GM18868 (cell line): ENCODE measurements around the gene CPNE4.

Source experiments
- ATAC-seq: cut with Tn5 transposase; IDR thresholded peaks from one replicate; pipeline ENCODE4 v1.9.1; 2021; ENCODE audit warnings: mild to moderate bottlenecking, moderate library complexity; ENCODE audit not compliant: unreplicated experiment

CPNE4 gene

DNA sequence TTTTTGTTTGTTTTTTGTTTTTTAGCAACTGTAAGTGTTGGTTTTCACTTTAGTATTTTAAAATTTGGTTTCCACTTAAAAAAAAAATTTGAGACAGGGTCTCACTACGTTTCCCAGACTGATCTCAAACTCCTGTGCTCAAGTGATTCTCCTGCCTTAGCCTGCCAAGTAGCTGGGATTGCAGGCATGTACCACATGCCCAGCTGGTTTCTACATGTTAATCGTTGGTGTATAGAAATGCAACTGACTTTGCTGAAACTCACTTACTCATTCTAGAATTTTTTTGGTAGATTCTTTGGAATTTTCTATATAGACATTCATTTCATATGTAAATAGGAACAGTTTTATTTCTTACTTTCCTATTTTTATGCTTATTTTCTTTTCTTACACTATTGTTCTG, 287.3 kb downstream of the CPNE4 start:
- ATAC-seq: no peak

DNA sequence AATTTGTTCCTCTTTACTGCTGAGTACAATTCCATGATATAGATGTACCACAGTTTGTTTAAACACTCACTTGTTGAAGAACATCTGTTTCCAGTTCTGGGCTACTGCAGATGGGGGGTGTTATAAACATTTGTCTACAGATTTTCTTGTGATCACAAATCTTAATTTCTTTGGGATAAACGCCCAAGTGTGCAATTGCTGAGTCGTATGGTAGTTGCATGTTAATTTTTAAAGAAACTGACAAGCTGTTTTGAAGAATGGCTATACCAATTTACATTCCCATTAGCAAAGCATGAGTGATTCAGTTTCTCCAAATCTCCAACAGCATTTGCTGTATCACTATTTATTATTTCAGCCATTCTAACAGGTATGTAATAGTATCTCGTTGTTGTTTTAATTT, 290.0 kb downstream of the CPNE4 start:
- ATAC-seq: no peak

DNA sequence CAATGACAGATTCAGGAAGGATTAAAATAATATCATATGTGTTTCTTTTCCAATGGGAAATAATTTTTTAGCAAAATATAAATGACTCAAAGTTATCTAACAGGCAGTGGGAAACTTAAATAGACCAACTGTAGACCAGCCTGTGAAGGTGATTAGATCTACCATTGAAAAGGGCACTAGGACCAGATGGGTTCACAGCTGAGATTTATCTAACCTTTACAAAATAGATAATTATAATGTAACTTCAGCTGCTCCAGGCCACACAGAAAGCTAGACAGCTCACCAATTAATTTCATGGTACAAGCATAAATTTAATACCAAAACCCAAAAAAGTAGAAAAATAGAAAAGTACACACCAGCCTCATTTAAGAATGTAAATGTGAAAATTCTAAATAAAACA, 291.7 kb downstream of the CPNE4 start:
- ATAC-seq: no peak

DNA sequence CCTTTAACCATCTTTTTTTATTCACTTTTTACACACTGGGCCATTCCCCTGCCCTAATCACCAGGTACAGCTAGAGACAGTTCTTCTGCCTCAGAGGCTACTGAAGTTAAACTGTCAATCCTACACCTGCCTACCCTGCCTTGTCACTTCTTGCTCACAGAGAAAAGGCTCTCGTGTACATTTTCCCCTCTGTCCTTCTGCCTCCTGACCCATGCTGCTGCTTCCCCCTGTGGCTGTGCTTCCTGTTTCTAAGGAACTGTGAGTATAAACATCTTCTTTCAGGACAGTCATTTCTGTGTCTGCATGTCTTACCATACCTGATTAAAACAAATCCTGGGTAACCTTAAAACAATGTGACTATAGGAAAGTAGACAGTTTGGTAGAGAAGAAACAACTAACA, 295.6 kb downstream of the CPNE4 start:
- ATAC-seq: no peak

DNA sequence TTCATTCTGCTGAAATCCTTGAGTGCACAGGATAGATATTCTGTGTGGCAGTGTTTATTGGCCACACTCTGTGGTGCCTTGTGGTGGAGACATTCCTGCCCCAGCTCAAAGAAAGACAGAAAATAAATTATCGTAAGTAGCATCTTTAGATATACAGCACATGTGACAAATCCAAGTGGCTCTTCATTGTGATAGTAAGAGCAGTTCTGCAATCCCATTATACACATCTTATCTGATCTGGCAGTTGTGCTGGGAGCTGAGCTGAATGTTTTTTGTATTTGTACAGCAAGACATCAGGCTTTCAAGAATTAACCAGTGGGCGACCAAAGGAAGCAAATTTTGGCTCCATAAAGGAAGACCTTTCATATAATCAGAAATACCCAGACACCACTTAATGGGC, 296.7 kb downstream of the CPNE4 start:
- no peak for ATAC-seq

DNA sequence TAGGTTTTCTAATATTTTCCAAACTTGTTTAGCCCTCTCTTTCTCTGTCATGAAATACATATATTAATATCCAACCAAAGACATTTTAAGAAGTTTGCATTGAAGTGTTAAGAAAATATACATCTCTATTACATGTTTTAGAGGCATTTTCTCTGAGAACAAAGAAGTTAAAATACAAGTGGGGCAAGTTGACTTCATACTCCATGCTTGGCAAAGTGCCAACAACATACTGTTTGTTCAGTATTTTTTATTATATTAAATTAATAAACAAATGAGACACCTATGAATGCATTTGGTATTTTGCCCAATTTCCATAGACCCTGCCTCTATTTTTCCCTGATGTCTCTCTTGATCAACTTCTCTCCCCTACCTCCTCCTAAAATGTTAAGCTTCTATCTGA, 299.3 kb downstream of the CPNE4 start:
- no peak for ATAC-seq

DNA sequence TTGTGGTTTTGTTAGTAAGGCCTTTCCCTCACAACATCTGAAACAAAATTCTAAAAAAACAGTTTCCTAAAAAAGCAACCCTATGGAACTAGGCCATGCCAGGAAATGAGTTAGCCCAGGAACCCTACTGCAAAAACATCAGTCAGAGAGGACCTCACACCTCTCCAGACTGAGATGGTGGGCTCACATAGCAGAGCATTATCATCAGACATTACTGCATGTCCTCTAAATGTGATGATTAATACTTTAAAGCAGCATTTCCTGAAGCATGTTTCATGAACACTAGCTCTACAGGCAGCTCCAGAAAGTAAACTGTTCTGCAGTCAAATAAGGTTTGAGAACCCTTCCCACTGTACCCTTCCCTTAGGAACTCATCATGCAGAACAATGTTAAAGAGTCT, 299.7 kb downstream of the CPNE4 start:
- ATAC-seq: no peak

DNA sequence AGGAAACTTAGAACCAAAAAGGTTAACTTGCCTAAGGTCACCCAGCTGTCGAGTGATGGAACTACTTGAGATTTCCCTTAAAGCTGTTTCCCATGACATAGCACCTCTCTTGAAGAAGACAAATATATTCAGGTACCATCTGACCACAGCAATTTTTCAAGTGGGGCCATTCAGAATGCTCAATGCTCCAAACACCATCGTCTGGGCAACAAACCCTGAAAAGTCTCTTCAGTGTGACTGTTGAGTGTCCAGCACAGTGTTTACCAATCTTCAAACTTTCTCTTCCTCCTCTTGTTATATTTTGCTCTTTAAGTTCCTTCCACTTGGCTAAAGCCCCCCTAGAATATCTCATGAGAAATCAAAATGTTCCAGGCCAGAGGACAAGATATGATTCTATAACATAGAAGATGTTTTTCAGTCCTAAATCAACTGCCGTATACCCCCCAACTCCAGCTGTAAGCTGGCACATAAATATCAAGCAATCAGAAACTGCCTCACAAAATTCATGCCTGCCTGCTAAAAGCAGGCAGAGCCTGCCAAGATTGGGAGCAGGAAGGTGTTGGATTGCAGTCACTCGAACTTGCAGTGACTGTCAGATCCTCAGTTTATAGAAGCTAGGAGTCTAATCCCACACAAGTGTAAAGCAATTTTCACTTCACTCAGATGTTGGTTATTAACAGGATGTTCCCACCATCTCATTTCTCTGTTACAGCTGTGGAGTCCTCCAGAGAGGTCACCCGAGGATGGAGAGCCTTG, 301.6 kb downstream of the CPNE4 start:
- no peak for ATAC-seq

DNA sequence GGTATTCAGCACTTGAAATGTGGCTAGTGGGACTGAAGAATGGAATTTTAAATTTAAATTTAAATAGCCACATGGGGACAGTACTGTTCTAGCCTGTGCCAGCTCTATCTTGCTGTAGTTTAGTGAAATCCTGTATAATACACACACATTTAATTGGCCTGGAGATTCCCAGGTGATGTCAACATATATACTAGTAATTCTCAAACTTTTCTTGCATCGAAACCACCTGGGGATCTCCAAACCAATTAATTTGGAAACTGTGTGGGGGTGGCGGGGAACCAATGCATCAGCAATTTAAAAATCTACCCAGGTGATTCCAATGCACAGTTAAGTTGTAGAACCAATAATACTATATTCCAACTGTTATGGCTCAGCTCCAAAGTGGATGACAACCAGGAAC, 303.1 kb downstream of the CPNE4 start:
- ATAC-seq: peak; percentile 63

DNA sequence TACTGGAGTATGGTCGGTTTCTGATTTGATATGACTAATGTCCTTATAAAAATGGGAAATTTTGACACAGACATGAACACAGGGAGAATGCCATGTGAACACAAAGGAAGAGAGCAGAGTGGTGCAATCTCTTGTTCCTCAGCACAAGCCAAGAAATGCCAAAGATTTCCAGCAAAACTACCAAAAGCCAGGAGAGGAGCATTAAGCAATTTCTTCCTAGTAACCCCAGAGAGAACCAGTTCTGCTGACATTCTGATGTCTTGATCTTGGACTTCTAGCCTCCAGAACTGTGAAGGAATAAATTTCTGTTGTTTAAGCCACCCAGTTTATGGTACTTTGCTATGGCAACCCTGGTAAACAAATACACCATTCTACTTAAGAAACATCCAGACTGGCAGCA, 304.2 kb downstream of the CPNE4 start:
- ATAC-seq: no peak

DNA sequence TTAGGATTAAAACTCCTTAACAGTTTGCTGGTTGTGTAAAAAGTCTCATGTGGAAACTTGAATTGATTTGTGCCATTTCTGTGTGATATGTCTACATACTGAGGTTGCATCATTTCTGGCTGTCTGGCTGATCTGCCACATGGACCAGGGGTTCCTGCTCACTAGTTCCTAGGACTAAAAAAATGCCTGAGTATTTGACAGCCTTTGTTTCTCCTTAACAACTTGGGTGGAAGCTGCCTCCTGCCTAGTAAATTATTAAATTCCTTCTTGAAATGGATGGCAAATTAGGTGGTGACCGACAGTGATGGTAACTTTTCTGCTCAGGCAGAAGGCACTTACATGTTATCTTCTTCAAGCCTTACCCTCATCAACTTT, 305.2 kb downstream of the CPNE4 start:
- ATAC-seq: no peak

DNA sequence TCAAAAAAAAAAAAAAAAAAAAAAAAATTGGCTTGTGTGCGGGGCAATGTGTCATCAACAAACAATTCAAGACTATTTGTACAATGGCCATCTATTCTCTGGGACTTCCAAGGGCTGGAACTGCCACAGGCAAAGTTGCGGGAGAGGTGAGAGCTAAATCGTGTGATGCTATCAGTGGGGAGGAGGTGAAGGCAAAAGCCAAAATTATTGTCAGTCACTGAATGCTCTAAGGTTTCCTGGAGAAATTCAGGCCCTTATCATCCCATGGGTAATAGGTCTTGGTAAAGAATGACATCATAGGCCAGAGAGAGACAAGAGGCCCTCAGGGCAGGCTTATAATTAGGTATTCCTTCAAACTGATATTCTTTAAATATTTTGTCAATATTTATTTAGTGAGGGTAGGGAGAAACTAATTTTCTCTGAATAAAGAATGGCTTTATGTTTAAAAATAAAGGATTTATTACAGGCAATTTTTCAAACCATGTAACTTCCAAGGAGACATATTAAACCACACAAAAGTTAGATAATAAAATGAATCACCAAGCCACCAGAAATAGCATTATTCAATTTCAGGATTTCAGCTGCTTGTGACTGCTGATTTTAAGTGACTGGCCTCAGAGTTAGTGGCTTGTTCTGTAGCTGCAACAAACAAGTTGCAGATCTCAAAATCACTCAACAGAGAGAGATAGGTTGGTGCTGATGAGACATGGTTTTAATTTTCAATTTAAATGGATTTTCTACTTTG, 305.7 kb downstream of the CPNE4 start:
- ATAC-seq: no peak

DNA sequence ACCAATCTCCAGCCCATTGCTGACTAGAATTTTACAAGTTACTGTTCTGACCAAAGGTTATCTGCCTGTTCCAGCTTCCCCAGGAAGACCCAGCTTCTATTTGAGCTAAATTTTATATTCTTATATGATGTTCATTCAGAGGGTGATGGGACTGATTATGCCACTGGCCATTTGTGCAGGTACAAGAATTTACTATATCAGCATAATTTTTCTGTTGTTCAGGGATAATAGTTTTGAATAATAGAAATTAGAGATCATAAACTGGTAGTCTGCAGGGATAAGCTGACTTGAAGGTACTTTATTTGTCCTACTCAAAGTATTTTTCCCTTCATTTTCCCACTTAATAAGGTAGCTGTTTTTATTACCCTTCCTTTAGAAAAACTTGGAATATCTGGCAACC, 309.4 kb downstream of the CPNE4 start:
- no peak for ATAC-seq

DNA sequence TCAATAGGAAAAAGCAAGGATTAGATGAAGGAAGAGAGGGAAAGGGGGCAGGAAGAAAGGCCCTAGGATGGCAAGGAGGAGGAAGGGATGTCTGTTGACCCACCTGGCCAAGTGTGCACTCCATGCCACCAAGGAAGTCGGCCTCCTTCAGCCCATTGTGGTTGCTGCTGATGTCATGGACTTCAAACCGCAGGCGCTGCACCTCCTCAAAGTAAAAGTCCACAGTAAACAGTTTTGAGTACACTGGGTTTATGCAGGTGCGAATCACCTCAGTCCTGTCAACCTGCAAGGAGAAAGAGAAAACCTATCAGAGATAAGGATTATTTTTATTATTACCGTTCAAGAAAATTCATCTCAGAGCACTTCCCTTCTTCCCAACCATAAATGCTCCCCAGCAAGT, 311.5 kb downstream of the CPNE4 start:
- no peak for ATAC-seq

DNA sequence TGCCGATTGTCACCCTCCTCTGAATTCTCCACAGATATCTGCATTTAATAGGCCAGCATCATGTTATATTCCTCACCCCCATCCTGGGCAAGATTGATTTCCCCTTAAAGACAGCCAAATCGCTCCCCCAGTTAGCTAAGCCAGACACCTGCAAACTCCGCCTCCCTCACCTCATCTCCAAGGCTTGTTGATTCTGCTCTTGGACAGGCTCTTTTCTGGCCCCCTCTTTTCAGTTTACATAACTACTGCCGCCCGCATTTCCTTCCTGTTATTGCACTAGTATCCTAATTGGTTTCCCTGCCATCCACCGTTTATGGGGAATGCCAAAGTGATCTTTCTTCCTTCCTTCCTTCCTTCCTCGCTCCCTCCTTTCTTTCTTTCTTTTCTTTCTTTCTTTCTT, 317.3 kb downstream of the CPNE4 start:
- ATAC-seq: no peak

DNA sequence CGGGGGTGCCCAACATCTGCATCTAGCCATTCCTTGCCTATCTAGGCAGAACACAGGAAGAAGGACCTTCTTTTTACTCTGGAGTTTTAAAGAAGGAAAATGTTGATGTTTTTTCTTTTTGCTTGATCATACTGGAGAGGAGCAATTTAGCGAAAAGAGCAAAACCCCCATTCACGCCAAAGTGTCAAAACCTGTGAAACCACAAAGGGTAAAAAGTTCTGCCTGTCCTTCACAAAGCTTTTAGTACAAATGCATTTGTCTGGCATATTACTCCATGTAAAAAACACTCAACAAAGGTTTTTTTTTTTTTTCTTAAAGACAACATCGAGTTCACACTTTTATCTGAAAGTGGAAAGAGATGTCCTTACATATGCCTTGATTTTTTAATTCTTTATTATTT, 317.9 kb downstream of the CPNE4 start:
- ATAC-seq: no peak

DNA sequence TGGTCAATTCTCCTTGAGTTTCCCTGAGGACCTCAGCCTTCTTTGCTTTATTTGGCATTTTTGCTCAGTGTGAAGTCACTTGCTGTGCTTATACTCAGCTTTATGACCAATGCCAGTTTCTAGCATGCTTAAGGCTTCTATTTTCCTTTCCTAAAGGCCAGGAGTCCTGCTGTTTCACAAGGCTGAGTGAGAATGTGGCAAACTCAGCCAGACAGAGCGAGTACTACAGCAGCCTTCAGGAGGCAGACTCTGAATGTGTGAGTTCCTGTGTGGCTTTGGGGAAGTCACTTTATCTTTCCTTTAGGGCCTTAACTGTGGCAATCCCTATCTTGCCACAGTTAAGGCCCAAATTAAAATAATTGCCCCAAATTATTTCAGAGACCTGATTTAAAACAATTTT, 318.8 kb downstream of the CPNE4 start:
- no peak for ATAC-seq

DNA sequence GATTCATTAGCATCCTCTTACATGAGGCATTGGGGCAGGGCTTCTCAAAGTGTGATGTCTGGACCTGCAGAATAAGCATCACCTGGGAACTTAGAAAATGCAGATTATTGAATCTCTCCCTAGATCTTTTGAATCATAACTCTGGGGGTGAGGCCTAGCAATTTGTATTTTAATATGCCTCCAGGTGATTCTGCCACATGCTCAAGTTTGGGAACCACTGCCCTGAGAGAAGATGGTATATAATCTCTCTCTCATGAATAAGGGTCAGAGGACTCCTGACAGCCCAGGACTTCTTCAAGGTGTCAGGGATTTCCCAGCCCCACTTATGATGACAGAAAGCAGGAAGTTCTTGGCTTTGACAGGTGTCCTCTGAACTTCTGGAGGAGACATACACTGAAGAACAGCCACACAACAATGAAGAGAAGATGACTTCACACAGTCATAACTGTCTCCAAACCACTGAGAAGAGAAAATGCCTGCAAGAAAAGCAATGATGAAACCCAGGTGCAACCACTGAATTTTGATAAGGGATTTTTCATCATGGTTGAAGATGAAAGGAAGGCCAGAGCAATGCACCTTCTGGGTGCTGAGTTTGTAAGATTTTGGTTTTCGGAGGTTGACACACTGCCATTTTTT, 320.1 kb downstream of the CPNE4 start:
- peak; percentile 91 for ATAC-seq

DNA sequence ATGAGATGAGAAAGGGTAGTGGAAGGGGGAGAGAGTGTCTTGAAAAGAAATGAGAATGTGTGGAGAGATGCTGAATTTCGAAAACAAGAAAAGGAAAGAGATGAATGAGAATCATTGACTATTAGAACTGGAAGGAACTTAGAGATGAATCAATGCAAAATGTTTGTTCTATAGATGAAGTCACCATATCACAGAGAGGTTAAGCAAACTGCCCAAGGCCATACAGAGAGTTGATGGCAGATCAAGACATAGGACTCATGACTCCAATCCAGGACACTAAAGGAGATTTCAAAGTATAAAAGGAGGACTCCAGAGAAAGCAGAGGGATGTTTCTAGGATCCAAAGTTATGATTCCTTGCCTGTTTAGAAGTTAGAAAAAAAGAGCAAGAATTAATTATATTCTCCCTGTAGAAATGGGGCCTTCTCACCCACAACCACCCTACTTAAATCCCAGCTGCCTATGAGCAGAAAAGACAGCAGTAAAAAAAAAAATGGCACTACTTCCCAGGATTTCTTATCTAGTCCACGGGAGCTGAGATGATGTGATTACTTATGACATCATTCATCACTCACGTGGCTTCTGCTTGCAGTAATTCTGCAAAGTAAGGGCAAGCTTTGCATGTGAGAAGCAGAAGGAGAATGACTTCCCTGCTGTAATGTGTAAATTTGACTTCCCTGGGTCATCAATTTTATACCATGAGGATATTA, 321.2 kb downstream of the CPNE4 start:
- ATAC-seq: no peak

DNA sequence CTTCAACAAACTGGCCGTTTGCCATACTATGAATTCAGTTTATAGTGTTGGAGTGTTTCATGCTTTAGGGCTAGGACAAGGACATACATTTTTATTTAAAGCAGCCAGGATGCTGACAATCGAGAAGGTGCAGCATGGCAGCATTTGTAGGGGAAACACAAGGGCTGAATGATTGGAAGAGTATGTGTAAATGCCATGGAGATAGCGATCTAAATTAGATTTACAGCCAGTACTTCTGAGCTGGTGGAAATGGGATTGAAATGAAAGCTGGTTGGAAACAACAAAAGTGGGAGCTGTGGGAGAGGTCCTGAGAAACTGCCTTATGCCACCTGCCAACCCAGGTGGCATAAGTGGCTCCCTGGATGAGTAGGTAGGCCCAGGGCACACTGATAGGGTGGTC, 322.2 kb downstream of the CPNE4 start:
- no peak for ATAC-seq

DNA sequence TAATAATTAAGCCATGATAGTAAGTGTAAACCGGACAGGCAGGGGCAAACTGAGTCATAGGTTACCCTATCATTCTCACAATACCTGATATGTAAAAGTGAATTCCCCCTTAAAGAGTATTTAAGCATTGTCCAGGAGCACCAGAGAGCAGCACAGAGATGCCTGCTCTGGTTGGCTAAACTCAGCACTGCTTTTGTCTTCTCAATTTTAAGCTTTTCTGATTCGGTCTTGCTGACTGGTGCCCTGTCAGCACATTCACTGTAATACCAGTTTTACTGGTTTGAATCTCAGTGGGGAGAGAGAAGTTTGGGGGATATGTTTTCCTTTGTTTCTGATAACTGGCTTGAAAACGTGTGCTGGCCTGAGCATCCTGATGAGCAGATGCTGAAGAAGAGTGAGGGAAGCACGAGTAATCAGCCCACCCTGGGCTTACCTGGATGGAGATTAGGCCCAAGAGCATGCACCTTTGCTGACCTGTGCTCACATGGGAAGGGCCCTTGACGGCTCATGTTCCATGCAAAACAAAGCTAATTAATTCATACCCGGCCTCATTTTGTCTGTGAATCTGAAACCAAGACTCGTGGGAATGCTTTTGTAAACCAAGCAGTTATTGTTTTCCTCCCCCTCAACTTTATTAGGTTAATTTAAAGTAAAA, 323.6 kb downstream of the CPNE4 start:
- no peak for ATAC-seq
